H1 (cell line): ENCODE measurements around the gene C19orf73. TPM values are rescaled to one million over a fixed set of nuclear protein-coding genes. Genes with fewer than 3 reads are reported as not detected.

Source experiments
- ATF3 ChIP-seq: IDR thresholded peaks from 2 replicates; pipeline ENCODE4 v1.6.1; 2011; ENCODE audit warnings: low read depth, mild to moderate bottlenecking, low read length; ENCODE audit not compliant: insufficient read depth
- BACH1 ChIP-seq: IDR thresholded peaks from 2 replicates; pipeline ENCODE4 v1.6.1; 2012; ENCODE audit warnings: low read length, improper control_type of control experiment
- BRCA1 ChIP-seq: IDR thresholded peaks from 2 replicates; pipeline ENCODE4 v1.6.1; 2012; ENCODE audit warnings: low read depth, low read length, improper control_type of control experiment
- EGR1 ChIP-seq: IDR thresholded peaks from 2 replicates; pipeline ENCODE4 v1.6.1; 2011; ENCODE audit warnings: low read depth, low read length, borderline replicate concordance
- GABPA ChIP-seq: IDR thresholded peaks from 2 replicates; pipeline ENCODE4 v1.6.1; 2011; ENCODE audit warnings: mild to moderate bottlenecking, low read length, moderate library complexity, borderline replicate concordance; ENCODE audit not compliant: insufficient read depth
- GTF2F1 ChIP-seq: IDR thresholded peaks from 2 replicates; pipeline ENCODE4 v1.6.1; 2012; ENCODE audit warnings: low read depth, low read length, improper control_type of control experiment, borderline replicate concordance
- HDAC2 ChIP-seq, 2 experiments: fragments of 300-600 bp in 1 of 2; sonication (generic) in 1 of 2; IDR thresholded peaks; 2 replicates each; pipeline ENCODE4 v1.6.1; 2011 to 2012; ENCODE audit warnings: low read depth in 2 of 2, low read length in 2 of 2, mild to moderate bottlenecking in 2 of 2, moderate library complexity in 2 of 2, borderline replicate concordance in 1 of 2, inconsistent platforms in 1 of 2
- HDAC6 ChIP-seq: IDR thresholded peaks from one replicate; pipeline ENCODE4 v1.7.1; 2012; ENCODE audit warnings: low read depth, mild to moderate bottlenecking, inconsistent platforms, low read length, moderate library complexity
- JUN ChIP-seq: IDR thresholded peaks from 2 replicates; pipeline ENCODE4 v1.6.1; 2011; ENCODE audit warnings: low read depth, mild to moderate bottlenecking, improper control_type of control experiment, low read length
- JUND ChIP-seq: IDR thresholded peaks from 2 replicates; pipeline ENCODE4 v1.6.1; 2011; ENCODE audit warnings: mild to moderate bottlenecking, improper control_type of control experiment, low read length
- KDM1A ChIP-seq: fragments of 200-600, 300-600 bp; sonication (generic); IDR thresholded peaks from 2 replicates; pipeline ENCODE4 v1.7.1; 2016; ENCODE audit warnings: mild to moderate bottlenecking, low read length, borderline replicate concordance
- MAX ChIP-seq: IDR thresholded peaks from 2 replicates; pipeline ENCODE4 v1.6.1; 2012; ENCODE audit warnings: inconsistent platforms
- NRF1 ChIP-seq: IDR thresholded peaks from 2 replicates; pipeline ENCODE4 v1.6.1; 2011; ENCODE audit warnings: mild to moderate bottlenecking, low read depth, low read length, improper control_type of control experiment
- PHF8 ChIP-seq: fragments of 200-600 bp; sonication (generic); conservative IDR thresholded peaks from 2 replicates; pipeline ENCODE4 v1.7.1; 2012; ENCODE audit warnings: low read depth, mild to moderate bottlenecking, inconsistent platforms, low read length, moderate library complexity
- POLR2AphosphoS5 ChIP-seq: IDR thresholded peaks from 2 replicates; pipeline ENCODE4 v1.6.1; 2011; ENCODE audit warnings: low read depth, low read length
- RBBP5 ChIP-seq: IDR thresholded peaks from 2 replicates; pipeline ENCODE4 v1.7.1; 2012; ENCODE audit warnings: low read depth, mild to moderate bottlenecking, inconsistent platforms, low read length, moderate library complexity, borderline replicate concordance
- RXRA ChIP-seq: IDR thresholded peaks from 2 replicates; pipeline ENCODE4 v1.6.1; 2011; ENCODE audit warnings: low read depth, mild to moderate bottlenecking, low read length, moderate library complexity; ENCODE audit not compliant: insufficient read depth
- SIRT6 ChIP-seq: IDR thresholded peaks from one replicate; pipeline ENCODE4 v1.7.1; 2012; ENCODE audit warnings: low read length, inconsistent platforms
- SP1 ChIP-seq: IDR thresholded peaks from 2 replicates; pipeline ENCODE4 v1.6.1; 2011; ENCODE audit warnings: low read depth, low read length
- SP2 ChIP-seq: IDR thresholded peaks from 2 replicates; pipeline ENCODE4 v1.6.1; 2012; ENCODE audit warnings: mild to moderate bottlenecking, low read length, inconsistent platforms
- SP4 ChIP-seq: IDR thresholded peaks from 2 replicates; pipeline ENCODE4 v1.6.1; 2012; ENCODE audit warnings: low read length, inconsistent platforms
- SRF ChIP-seq: IDR thresholded peaks from 2 replicates; pipeline ENCODE4 v1.6.1; 2011; ENCODE audit warnings: mild to moderate bottlenecking, low read depth, low read length, moderate library complexity
- SUZ12 ChIP-seq: fragments of 200-600 bp; sonication (generic); IDR thresholded peaks from 2 replicates; pipeline ENCODE4 v1.6.1; 2012; ENCODE audit warnings: mild to moderate bottlenecking, inconsistent platforms, low read length, moderate library complexity, mixed read lengths
- ZNF274 ChIP-seq: IDR thresholded peaks from 2 replicates; pipeline ENCODE4 v1.7.0; 2012; ENCODE audit warnings: low read length, borderline replicate concordance; ENCODE audit errors: extremely low read depth
- polyA plus RNA-seq, 7 experiments: library from polyadenylated mRNA; depleted of rRNA in 3 of 7; stranded (reverse) in 5 of 7; unstranded in 2 of 7; fragments of >200 nt in 5 of 7; fragments of 200-250 nt in 2 of 7; gene quantifications; 1 replicate in 5 of 7; 2 replicates in 1 of 7; 4 replicates in 1 of 7; pipeline versions ENCODE4 v1.2.1 to v1.2.3, GENCODE V29; 2011 to 2013; ENCODE audit warnings: missing spikeins in 2 of 7, mixed read lengths in 2 of 7
- total RNA-seq: library from RNA; stranded (reverse); fragmentation: NEBNext Ultra II Directional; extraction: Animal tissue kit (Norgen Biotek cat#: 25700); gene quantifications from 2 replicates; pipeline ENCODE4 v1.2.1, GENCODE V29; 2021

C19orf73 gene
- total and polyA plus RNA-seq, 2 of the 8 experiments (the other 6 are each of a cell fraction or from before 2014, with no cell fraction given): 2.5 to 4.6 TPM

- TF ChIP-seq NRF1 (peak; percentile 74), ZNF274 (no peak), BRCA1 (no peak), JUN (no peak), RXRA (no peak), HDAC2 (IDR thresholded peaks at IDR 0.05; ENCODE audit: borderline replicate concordance in 1 of 2, low read depth in 2 of 2, low read length in 2 of 2) (no peak), SUZ12 (no peak), SIRT6 (no peak), GABPA (no peak), SP2 (no peak), ATF3 (no peak), POLR2AphosphoS5 (peak; percentile 71), SP1 (peak; percentile 61; the same call in 1 of the 2 replicates), RBBP5 (no peak), PHF8 (peak; percentile 76; the same call in 1 of the 2 replicates), JUND (no peak), EGR1 (no peak), SP4 (peak; percentile 89; the same call in 1 of the 2 replicates), BACH1 (peak; percentile 47; the same call in 1 of the 2 replicates), KDM1A (no peak; the same call in 1 of the 2 replicates), MAX (peak; percentile 98), HDAC6 (no peak), GTF2F1 (no peak), SRF (no peak)
Measured at GRCh38 chr19:49127674-49128544, 9.0 kb upstream of the C19orf73 start (continued).
